ENCODE results near the gene CHAF1A.

GRCh38 chr19:4453232-4454179, 51.1 kb downstream of the CHAF1A start:
- TF ChIP-seq POLR2AphosphoS5 (IDR thresholded peaks at IDR 0.05; ENCODE audit: low read depth, low read length) (no peak), POLR2A (IDR thresholded peaks at IDR 0.05; ENCODE audit: low read depth, low read length) (no peak)

Data from GM12891 (cell line).